Cerebellar cortex (tissue), 1 donor: ENCODE measurements around the gene MITF.
A peak's percentile ranks its signal among the peaks of the same experiment; 100 is the strongest.

ENCODE experiments used
- DNase-seq: peaks from one replicate; pipeline ENCODE4 v3.0.0-alpha.2; 2015; ENCODE audit warnings: low spot score

MITF gene

DNA sequence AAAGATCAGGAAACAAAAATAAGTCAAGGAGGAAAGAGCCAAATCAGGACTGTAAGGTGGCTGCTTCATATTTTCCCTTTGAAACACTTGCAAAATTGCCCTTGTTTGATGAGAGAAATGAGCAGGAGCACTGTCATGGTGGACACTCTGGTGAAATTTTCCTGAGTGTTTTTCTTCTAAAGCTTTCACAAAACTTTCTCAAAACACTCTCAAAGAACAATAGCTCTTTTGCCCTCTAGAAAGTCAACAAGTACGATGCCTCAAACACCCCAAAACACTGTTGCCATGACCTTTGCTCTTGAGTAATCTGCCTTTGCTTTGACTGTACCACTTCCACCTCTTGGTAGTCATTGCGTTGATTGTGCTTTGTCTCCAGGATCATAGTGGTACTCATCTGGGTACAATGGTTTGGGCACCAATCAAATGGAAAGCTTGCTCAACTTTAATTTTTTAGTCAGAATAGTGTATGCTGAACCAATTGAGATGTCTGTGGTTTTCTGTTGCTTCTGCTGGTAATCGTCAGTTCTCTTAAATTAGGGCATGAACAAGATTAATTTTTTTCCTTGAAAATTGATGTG is 13.2 kb upstream of the MITF start:
- DNase-seq, result no peak

DNA sequence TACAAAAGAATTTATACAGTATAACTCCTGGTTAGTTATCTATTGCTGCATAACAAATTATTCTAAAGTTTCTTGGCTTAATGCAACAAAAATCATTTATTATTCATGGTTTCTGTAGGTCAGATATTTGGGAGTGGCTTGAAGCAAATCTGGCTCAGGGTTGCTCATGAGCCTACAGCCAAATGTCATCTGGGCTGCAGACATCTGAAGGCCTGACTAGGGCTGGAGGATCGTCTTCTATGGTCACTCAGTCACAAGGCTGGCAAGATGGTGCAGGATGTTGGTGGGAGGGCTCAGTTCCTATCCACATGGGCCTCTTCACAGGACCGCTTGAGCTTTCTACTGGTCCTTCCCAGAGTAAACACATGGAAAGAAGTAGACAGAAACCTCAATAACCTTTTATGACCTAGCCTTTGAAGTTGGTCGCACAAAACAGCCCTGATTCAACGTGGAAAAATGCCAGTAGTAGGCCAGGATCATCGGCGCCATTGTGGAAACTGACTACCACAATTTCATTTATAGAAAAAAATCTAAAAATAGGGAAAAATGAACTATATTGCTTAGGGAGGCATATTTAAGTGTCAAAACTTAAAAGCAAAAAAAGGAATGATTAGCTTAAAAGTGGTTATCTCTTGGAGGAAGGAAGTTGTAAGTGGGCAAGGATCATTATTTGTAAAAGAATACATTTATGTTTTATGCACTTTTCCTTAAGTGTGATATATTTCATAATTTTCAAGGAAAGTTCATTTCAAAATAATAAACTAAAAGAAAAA is 9.9 kb upstream of the MITF start:
- no peak for DNase-seq

GRCh38 chr3:69731080-69731479 is 8.2 kb upstream of the MITF start:
- DNase-seq, result no peak

DNA sequence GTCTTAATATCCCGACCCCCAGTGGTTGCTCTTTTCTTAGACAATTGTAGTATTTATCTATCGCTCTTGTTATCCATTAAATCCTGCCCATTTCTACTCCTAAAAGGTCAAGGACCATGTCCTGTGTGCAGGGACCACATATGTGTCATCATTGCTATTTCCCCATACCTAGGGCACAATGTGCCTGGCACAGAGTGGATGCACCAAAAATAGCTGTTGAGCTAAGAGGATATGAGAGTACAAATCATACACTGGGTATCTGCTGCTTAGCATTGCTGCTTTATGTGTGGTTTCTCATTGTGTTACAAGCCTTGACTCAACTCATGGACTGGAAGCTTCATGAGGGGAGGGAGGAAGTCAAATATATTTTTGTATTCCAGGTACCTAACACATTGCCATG is 3.4 kb upstream of the MITF start:
- DNase-seq, result no peak

- no peak for DNase-seq
Observed at GRCh38 chr3:69737392-69737791, 1.9 kb upstream of the MITF start.

- peak; percentile 64 for DNase-seq
Observed at GRCh38 chr3:69738315-69738714, 949 bp upstream of the MITF start.

GRCh38 chr3:69738859-69739203 is 433 bp upstream of the MITF start:
- DNase-seq, result no peak

DNA sequence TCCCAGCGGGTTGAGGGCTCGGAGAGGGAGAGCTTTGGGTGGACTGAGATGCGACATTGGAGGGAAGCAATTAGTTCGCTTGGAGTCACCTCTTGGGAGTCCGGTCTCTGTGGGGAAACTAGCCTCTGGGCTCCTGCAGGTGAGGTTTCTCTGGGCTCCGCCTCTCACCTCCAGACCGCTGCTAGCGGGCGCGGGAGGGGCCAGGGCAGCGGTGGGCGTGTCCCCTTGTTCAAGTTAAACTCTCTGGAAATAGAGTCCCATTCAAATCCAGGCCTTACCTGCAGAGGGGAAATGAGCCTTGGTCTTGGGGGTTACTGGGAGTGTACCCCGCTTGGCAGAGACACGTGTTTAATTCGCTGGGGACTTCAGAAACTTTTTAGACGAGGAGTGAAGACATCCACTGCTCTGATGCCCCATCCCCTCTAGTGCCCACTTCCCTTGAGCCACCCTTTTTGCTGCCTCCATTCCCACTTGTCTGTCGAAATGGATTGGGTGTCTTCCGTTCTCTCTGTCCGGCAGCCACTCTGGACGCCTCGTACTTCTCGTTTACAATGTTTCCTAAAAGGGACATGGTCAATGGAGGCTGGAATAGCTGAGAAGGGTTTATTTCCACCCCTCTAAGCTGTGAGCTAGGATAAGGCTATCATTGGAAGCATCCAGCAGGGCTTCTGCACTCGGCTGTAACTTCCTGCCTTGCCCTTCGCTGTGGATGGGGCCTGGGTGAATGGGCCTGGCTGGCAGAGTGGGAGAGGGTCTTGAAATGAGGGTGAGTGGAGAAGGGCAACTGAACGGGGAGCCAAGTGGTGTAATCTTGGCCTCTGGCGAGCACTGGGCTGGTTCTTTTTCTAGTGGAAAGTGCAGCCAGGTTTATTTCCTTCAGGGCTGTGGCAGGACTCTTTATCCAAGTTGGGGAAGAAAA is 1.1 kb downstream of the MITF start:
- DNase-seq, result peak; percentile 59

DNA sequence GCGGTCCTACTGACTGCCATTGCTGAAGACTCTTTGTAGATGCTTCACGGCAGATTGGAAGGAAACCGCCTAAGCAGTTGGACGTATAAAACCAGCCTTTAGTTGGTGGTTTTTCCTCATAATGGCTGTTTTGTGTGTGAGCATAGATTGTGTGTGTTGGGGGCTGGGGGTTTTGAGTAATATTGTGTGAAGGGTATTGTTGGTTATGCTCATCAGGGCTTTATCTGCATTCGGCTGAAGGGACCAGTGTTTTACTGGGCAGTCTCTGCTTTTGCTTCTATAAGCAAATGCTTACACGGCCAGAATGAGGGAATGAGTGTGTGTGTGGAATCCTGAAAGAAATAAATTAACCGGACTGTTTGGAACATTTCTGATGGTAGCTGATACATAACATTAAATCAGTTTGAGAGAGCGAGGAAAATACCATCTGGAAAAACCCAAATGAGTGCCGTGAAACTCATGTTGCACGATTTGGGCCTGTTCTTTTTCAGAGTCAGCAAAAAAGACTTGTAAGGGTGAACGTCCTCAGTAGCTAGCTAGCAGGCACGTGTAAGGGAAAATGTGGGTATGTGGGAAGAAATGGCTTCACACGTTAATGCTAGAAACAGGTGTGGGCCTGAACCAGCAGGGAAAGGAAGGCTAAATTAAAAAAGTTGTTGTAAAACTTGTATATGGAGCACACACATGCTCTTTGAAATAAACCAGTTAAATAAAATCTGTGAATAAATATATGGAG is 1.9 kb downstream of the MITF start:
- DNase-seq, result no peak

DNA sequence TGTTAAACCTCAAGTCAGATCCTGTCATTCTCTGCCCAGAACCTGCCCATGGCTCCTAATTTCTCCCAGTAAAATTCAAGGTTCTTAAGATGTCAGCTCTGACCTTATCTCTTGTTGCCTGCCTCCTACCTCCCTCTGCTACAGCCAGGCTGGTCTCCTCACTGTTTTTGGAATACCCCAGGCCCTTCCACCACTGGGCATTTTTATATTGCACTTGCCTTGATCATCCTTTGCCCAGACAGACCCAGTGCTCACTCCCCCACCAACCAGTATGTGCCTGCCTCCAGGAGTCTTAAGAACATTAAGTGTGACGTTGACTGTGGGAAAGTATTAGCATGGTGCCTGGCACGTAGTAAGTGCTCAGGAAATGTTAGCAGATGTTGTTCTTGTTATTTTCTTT is 3.1 kb downstream of the MITF start:
- no peak for DNase-seq

GRCh38 chr3:69743975-69744906 is 5.0 kb downstream of the MITF start:
- no peak for DNase-seq

DNA sequence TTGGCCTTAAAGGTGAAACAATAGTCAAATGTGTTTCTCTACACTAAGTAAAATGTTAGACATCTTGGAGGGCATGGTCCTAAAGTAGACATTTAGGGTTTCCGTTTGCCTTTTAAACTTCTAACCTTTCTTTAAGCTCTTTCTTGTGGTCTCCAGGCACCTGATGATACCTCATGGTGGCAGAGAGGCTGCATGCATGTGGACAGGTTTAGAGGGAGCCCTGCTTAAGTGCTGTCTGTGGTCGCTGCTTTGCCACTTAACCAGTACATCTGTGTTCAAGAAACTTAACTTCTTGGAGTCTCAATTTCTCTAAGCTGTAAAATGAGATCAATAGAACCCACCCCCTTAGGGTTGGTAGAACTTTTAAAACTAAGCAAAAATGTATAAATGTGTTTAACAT is 6.2 kb downstream of the MITF start:
- DNase-seq, result no peak

- no peak for DNase-seq
Observed at GRCh38 chr3:69746119-69746518, 6.9 kb downstream of the MITF start.

- no peak for DNase-seq
Observed at GRCh38 chr3:69747511-69748258, 8.4 kb downstream of the MITF start.

DNA sequence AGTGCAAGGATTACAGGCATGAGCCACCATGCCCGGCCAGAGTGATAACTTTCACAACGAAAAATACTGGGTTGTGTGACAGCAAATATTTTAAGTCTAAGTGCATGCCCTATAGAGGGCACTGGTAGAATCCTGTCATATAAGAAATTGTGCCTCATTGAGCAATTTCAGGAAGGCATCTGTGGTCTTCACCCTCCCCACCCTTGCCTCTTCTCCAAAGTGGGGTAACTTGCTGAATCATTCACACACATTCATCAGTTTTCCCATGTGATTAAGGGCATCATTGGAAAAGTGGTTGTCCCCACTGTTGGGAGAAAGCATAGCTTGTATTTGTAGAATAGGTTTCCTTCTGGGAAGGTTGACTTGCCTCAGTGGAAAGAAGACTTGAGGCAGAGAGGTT is 9.2 kb downstream of the MITF start:
- no peak for DNase-seq

- DNase-seq, result no peak
Observed at GRCh38 chr3:69749461-69749860, 10.2 kb downstream of the MITF start.

GRCh38 chr3:69750549-69750948 is 11.3 kb downstream of the MITF start:
- no peak for DNase-seq

DNA sequence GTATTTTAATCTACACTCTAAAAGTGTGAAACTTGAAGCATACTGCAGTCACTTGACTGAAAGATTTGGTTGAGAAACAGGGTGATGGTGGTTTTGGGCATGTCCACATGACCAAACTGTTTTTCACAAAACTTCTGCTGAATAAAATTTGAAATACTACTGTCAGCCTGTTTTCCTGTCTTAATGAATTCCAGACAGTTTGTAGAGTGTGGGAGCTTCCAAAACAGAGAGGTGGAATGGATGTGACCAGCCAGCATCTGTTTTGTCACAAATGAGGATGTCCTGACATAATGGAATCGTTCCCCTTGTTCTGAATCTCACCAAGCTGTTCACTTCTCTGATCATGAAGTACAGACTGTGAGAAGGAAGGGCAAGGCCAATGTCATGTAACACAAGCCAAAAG is 11.8 kb downstream of the MITF start:
- DNase-seq, result no peak

DNA sequence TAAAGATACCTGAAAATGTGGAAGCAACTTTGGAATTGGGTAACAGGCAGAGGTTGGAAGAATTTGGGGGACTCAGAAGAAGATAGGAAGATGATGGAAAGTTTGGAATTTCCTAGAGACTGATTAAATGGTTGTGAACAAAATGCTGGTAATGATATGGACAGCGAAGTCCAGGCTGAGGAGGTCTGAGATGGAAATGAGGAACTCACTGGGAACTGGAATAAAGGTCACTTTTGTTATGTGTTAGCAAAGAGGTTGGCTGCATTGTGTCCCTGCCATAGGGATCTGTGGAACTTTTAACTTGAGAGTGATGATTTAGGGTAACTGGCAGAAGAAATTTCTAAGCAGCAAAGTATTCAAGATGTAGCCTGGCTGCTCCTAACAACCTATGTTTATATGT is 13.0 kb downstream of the MITF start:
- no peak for DNase-seq

GRCh38 chr3:69753179-69753775 is 14.0 kb downstream of the MITF start:
- no peak for DNase-seq
